HG03439 (cell line): ENCODE data around the gene MUC5B.
"Not testable (repeated sequence)": the region's sequence is repeated elsewhere in the genome, so short reads cannot be mapped to it uniquely, and the experiment has no call there.

Experiments
- ATAC-seq: cut with Tn5 transposase; IDR thresholded peaks from one replicate; pipeline ENCODE4 v1.9.1; 2021; ENCODE audit warnings: mild to moderate bottlenecking, moderate library complexity; ENCODE audit not compliant: unreplicated experiment

Gene MUC5B

GRCh38 chr11:1244557-1244956, 21.7 kb downstream of the MUC5B start:
- ATAC-seq, result not testable (repeated sequence)

GRCh38 chr11:1245717-1246116, 22.9 kb downstream of the MUC5B start:
- ATAC-seq, result not testable (repeated sequence)

GRCh38 chr11:1246301-1246700, 23.4 kb downstream of the MUC5B start:
- not testable (repeated sequence) for ATAC-seq

- ATAC-seq, result not testable (repeated sequence)
Observed at GRCh38 chr11:1247026-1247425, 24.2 kb downstream of the MUC5B start.

- ATAC-seq, result not testable (repeated sequence)
Observed at GRCh38 chr11:1248951-1249350, 26.1 kb downstream of the MUC5B start.

GRCh38 chr11:1250411-1250810, 27.5 kb downstream of the MUC5B start:
- ATAC-seq, result not testable (repeated sequence)

- no peak for ATAC-seq
Observed at GRCh38 chr11:1251236-1251770, 28.4 kb downstream of the MUC5B start.

GRCh38 chr11:1252371-1253102, 29.7 kb downstream of the MUC5B start:
- no peak for ATAC-seq

GRCh38 chr11:1253103-1253485, 30.2 kb downstream of the MUC5B start:
- no peak for ATAC-seq

GRCh38 chr11:1254086-1254648, 31.3 kb downstream of the MUC5B start:
- ATAC-seq, result no peak

- ATAC-seq, result no peak
Observed at GRCh38 chr11:1254733-1255132, 31.9 kb downstream of the MUC5B start.

GRCh38 chr11:1255151-1255550, 32.3 kb downstream of the MUC5B start:
- no peak for ATAC-seq

GRCh38 chr11:1256257-1257045, 33.6 kb downstream of the MUC5B start:
- no peak for ATAC-seq

- no peak for ATAC-seq
Observed at GRCh38 chr11:1257366-1257765, 34.5 kb downstream of the MUC5B start.

GRCh38 chr11:1257916-1258315, 35.0 kb downstream of the MUC5B start:
- ATAC-seq, result no peak

- ATAC-seq, result no peak
Observed at GRCh38 chr11:1258401-1259075, 35.7 kb downstream of the MUC5B start.

GRCh38 chr11:1259076-1259461, 36.2 kb downstream of the MUC5B start:
- no peak for ATAC-seq

GRCh38 chr11:1259561-1259960, 36.7 kb downstream of the MUC5B start:
- ATAC-seq, result no peak

GRCh38 chr11:1260023-1260501, 37.2 kb downstream of the MUC5B start:
- no peak for ATAC-seq

- no peak for ATAC-seq
Observed at GRCh38 chr11:1260620-1261019, 37.8 kb downstream of the MUC5B start.
